ENCODE measurements around the gene GNAQ.

Gene GNAQ

DNA sequence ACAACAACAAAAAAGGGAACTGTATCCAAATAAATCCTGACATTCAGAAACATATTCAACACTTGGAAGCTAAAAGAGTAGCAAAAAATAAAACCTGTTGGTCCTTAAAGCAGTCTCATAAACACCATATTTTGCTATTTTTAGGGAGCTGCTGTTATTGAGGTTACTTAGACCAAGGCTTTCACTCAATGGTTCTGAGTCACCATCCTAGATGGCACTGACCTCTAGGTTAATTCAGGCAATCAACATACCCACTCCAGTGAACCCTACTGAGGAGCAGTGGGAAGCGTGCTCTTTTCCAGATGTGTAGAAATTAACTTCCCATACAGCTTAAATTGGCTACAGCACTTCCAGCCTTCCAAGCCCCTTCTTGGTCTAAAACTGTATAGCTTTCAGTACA, 5.2 kb downstream of the GNAQ start:
- TF ChIP-seq ZFX (IDR thresholded peaks at IDR 0.05; ENCODE audit: borderline replicate concordance): no peak
- TF ChIP-seq, protein P1, sequence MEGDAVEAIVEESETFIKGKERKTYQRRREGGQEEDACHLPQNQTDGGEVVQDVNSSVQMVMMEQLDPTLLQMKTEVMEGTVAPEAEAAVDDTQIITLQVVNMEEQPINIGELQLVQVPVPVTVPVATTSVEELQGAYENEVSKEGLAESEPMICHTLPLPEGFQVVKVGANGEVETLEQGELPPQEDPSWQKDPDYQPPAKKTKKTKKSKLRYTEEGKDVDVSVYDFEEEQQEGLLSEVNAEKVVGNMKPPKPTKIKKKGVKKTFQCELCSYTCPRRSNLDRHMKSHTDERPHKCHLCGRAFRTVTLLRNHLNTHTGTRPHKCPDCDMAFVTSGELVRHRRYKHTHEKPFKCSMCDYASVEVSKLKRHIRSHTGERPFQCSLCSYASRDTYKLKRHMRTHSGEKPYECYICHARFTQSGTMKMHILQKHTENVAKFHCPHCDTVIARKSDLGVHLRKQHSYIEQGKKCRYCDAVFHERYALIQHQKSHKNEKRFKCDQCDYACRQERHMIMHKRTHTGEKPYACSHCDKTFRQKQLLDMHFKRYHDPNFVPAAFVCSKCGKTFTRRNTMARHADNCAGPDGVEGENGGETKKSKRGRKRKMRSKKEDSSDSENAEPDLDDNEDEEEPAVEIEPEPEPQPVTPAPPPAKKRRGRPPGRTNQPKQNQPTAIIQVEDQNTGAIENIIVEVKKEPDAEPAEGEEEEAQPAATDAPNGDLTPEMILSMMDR (IDR thresholded peaks at IDR 0.05): no peak
- H3K27ac ChIP-seq: no peak overlapping the region

DNA sequence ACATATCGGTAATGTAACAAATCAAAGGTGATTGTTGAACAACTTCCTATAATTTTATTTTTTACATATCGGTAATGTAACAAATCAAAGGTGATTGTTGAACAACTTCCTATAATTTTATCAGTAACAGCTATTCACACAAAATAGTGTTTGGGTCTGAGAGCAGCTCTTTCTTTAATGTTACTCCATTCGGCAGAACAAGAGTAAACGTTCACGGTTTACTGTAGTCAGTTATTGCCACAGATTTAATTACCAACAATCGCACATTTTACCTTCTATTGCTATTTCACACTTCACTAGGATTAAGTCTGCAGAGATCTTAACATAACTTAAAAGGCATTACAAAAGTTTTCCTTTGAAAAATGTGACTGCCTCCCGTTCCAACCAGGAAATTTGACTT, 6.4 kb downstream of the GNAQ start:
- TF ChIP-seq, protein P1 (IDR thresholded peaks at IDR 0.05): no peak
- TF ChIP-seq ZFX (IDR thresholded peaks at IDR 0.05; ENCODE audit: borderline replicate concordance): no peak
- no peak overlapping the region for H3K27ac ChIP-seq

DNA sequence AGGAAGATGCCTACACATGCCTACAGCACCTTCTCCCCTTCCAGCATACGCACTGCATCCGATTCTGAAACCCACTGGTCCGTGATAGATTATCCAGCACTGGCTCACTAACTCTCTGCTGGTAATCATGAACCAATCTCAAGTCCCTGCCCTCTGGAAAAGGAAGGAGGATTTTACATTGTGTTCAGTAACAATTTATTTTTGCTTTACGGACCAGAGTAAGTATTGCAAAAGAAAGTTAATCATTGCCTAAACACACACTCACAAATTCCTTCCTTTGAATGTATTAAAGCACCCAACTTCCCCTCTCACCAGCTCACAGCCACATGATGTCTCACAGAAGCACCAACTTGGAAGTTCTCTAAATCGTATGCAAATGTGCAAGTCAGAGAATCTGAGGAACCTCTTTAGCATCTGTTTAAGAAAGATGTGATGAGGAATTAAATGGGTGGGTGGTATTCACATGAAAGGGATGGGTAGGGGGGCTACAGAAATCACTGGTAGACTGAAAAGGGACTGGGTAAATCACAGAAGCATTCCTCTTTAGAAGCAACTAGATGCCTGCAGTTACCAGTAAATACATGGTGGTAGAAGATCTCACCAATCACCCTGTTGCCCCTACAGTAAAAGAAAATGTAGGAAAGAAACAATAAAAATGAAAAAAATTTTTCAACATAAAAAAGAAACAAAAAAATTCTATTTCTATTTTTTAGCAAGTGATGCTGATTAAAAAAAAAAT, 8.4 kb downstream of the GNAQ start:
- H3K27ac ChIP-seq: no peak overlapping the region
- TF ChIP-seq, protein P1 (IDR thresholded peaks at IDR 0.05): no peak
- TF ChIP-seq ZFX (IDR thresholded peaks at IDR 0.05; ENCODE audit: borderline replicate concordance): no peak

DNA sequence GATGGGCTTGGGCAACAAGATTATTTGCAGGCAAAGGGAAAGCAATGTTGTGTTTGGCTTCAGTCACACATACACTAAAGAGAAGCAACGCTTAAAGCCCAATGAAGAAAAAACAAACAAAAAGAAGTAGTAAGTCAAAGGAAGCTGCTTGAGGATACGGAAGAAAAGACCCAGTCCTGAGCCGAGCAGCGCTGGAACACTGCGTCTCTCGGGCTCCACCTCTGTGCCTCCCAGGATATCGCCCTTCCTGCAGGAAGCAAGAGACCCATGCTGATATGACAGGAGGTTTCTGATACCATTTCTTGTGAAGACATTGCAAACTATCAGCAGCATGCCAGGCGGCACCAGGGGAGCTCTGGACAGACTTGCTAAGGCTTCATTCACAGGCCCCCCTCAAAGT, 9.9 kb downstream of the GNAQ start:
- TF ChIP-seq ZFX (IDR thresholded peaks at IDR 0.05; ENCODE audit: borderline replicate concordance): no peak

DNA sequence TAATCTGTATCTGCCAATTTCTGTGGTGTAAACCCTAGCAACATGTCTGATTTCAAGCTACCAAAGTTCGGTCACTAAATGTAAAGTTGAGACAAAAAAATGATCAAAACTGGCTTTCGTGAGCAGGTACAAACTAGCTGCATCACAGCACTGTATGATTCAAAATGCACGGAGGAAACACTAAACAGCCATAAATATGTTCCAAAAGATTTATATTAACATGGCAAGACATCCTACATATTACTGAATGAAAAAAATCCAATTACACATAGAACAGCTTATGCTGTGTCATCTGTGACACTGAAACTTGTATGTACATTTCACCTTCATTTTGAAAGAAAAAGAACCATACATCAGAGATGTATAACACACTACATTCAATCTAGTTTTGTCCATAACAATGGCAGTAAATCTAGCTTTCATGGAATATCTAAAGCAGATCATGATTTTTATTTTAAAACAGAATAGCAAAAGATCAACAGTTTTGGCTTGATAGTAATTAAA, 14.4 kb downstream of the GNAQ start:
- TF ChIP-seq, protein P1 (IDR thresholded peaks at IDR 0.05): no peak
- no peak for TF ChIP-seq ZFX (IDR thresholded peaks at IDR 0.05; ENCODE audit: borderline replicate concordance)
- no peak overlapping the region for H3K27ac ChIP-seq

More for the DNA sequence above, 9.9 kb downstream of the GNAQ start:
- H3K27ac ChIP-seq: no peak overlapping the region

DNA sequence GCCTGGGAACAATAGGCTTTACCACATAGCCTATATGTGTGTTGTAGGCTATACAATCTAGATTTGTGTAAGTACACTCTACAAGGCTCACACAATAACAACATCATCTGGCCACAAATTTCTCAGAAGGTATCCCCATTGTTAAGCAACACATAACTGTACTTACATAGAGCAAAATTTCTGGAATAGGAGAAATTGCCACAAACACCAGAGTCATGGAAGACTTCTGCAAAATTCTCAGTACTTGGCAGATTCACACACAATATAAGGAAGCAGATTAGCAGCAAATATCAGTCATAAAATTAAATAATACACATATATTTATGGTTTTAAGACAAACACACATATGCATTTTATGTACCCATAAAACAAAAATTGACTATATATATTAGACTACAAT, 16.4 kb downstream of the GNAQ start:
- no peak overlapping the region for H3K27ac ChIP-seq
- TF ChIP-seq, protein P1 (IDR thresholded peaks at IDR 0.05): no peak
- no peak for TF ChIP-seq ZFX (IDR thresholded peaks at IDR 0.05; ENCODE audit: borderline replicate concordance)

DNA sequence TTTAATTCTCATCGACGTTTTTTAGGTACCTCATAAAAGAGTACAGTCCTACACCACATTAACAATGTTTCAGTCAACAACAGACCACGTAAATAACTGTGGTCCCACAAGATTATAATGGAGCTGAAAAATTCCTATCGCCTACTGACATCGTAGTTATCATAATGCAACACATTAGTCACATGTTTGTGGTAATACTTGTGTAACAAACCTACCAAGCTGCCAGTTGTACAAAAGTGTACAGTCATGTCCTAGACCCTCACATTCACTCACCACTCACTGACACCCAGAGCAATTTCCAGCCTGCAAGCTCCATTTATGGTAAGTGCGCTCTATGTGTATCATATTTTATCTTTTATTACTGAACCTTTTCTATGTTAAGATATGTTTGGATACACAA, 16.8 kb downstream of the GNAQ start:
- no peak for TF ChIP-seq ZFX (IDR thresholded peaks at IDR 0.05; ENCODE audit: borderline replicate concordance)
- TF ChIP-seq, protein P1 (IDR thresholded peaks at IDR 0.05): no peak
- H3K27ac ChIP-seq: no peak overlapping the region

All from 22Rv1 (cell line).